GM19395 (cell line): ENCODE measurements around the gene MAPT.
"Not testable (repeated sequence)": the region's sequence is repeated elsewhere in the genome, so short reads cannot be mapped to it uniquely, and the experiment has no call there.

Experiments used
- ATAC-seq: cut with Tn5 transposase; IDR thresholded peaks from one replicate; pipeline ENCODE4 v1.9.1; 2021; ENCODE audit warnings: mild to moderate bottlenecking, moderate library complexity; ENCODE audit not compliant: unreplicated experiment

Gene MAPT

DNA sequence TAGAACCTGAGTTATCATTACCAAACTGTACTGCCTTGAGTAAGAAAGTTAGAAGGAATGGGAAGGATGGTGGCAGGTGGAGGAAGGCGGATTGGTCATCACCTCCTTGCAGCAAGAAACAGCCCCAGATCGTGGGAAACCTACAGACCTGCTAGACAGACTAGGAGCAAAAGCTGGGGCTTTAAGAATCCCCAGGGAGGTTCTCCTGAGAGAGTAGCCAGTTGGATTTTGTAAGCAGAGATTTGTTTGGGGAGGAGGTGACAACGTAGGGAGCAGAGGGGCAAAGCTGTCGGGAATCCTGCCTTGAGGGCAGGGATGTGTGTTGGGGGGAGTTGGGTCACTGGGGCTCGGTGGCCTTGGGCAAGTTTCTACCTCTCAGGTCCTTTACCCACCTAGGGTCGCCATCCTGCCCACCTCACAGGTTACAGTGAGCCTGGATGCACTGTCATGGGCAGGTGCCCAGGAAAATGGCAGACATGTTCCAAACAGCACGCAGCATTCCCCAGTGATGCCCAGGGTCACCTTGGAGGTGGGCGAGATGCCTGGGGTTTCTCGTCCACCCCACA, 55.5 kb downstream of the MAPT start:
- ATAC-seq, result no peak

DNA sequence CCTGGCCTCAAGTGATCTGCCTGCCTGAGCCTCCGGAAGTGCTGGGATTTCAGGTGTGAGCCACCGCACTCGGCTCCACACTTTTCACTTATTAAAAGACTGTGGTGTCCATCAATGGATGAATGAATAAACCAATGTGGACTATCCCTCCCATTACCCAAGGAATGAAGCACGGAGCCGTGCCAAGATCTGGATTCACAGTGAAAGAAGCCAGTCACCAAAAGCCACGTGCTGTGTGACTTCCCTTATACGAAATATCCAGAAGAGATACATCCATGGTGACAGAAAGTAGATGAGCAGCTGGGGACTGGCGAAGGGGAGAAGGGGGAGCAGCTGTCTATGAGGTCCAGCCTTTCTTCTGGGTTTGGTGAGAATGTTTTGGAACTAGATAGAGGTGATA, 56.5 kb downstream of the MAPT start:
- no peak for ATAC-seq

DNA sequence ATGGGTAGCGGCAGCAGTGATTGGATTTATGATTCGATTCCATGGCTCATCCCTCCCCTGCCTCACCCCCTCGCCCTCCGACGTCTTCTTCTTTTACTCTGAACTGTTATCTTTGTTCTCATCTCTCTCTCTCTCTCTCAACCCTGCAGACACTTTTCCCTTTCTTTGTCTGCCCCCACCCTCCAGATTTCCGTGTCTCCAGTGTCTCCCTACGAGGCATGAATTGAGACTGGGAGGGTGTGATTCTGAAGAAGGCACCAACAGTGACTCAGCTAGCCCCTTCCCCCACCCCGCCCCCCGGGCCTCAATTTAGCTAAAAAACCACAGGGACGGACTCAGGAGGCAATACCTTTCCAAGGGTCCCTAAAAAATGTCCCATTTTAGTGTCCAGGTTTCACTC, 57.0 kb downstream of the MAPT start:
- ATAC-seq, result no peak

- no peak for ATAC-seq
These were observed 57.6 kb downstream of the MAPT start for GRCh38 chr17:45951941-45952340.

GRCh38 chr17:45952814-45953320, 58.5 kb downstream of the MAPT start:
- no peak for ATAC-seq

GRCh38 chr17:45953561-45953960, 59.2 kb downstream of the MAPT start:
- no peak for ATAC-seq

DNA sequence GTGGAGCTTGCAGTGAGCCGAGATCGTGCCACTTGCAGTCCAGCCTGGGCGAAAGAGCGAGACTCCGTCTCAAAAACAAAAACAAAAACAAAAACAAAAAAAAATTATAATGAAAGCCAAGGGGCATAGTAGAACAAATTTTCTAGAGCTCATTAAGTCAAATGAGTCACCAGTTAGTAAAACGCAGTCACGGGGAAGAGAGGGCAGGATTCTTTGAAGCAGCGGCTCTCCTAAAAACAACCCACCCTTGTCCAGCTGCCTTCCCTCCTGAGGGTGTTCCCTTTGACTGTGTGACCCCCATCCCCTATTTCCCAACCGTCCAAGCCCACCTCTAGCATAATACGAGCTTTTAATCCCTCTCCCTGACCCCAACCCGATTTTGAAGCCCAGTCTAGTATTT, 60.6 kb downstream of the MAPT start:
- ATAC-seq, result no peak

DNA sequence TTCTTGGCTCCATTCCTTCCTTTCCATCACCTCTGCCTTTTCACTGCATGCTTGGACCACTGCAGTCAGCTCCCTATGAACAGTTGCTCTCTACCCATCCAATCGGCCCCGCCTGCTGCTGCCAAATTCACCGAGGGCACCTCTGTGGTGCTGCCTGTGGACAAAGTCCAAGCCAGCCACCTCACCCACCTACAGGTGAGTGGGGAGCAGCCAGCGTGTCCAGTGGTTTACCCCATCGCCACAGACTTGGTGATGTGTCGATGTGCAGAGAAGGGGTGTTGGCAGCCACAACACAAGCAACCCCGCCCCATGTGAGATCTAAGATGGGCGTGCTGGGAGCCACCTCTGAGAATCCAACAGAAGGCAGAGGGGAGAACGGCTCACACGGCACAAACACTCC, 61.0 kb downstream of the MAPT start:
- no peak for ATAC-seq

DNA sequence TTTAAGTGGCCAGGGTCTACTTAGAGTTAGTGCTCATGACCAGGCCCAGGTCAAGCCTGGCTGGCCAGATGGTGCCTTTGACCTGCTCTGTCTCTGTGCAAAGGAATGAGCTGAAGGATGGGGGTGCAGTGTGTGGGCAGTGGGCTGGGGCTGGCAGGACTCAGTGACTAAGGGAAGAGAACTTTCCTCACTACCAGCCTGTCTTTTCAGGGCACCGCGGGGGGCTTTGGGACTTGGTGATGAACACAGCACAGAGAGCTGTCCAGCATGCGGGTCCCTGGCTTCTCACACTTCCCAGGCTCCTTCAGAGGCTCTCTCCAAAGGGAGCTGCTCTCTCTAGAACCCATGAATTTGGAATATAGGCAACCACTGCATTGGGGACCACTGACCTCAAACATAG, 61.7 kb downstream of the MAPT start:
- ATAC-seq, result no peak

GRCh38 chr17:45956746-45957145, 62.4 kb downstream of the MAPT start:
- ATAC-seq, result not testable (repeated sequence)

DNA sequence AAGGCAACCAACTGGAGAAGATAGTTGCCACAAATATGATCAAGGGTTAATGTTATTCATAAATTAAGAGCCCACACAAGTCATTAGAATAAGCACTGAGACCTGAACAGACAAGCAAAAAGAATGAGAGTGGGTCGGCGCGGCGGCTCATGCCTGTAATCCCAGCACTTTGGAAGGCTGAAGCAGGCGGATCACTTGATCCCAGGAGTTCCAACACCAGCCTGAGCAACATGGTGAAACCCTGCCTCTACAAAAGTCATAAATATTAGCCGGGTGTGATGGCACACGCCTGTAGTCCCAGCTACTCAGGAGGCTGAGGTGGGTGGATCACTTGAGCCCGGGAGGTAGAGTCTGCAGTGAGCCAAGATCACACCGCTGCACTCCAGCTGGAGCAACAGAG, 64.0 kb downstream of the MAPT start:
- ATAC-seq, result no peak

- no peak for ATAC-seq
These were observed 64.8 kb downstream of the MAPT start for GRCh38 chr17:45958994-45959665.

- no peak for ATAC-seq
These were observed 66.0 kb downstream of the MAPT start for GRCh38 chr17:45960311-45960710.

DNA sequence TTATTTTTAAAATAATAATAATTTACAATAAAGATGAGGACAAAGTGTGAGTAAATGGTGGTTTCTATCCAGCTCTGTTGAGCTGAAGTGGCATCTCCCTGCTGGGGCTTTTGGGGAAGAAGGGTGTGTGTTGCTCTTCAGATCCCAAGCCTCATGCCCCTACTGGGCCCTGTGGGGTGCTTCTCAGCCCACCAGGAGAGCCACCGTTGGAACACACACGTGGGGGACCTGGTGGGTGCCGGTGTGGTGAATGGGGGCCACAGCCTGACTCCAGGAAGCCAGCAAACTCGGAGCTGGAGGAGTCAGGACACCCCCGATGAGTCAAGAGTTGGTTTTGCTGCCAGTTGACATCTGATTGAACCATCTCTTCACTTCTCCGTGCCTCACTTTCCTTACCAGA, 66.9 kb downstream of the MAPT start:
- no peak for ATAC-seq

- ATAC-seq, result no peak
These were observed 68.0 kb downstream of the MAPT start for GRCh38 chr17:45962221-45962972.

DNA sequence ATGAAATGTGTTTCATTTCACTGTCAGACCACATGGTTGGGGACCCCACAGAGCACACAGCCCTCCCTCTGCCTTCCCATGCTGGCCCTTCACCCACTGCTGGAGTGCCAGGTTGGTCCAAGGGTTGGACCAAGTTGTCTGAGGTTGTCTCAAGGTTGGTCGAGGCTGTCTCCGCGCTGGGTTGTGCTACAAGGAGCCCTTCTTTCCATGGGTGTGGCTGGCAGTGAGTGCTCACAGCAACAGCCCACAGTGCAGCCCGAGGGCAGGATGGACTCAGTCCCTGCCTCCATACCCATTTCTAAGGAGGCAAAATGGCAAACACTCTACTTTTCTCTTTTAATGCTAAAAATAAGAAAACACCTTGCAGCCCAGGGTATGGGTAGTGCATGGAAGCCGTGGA, 68.9 kb downstream of the MAPT start:
- no peak for ATAC-seq

- ATAC-seq, result no peak
These were observed 69.5 kb downstream of the MAPT start for GRCh38 chr17:45963889-45964288.

DNA sequence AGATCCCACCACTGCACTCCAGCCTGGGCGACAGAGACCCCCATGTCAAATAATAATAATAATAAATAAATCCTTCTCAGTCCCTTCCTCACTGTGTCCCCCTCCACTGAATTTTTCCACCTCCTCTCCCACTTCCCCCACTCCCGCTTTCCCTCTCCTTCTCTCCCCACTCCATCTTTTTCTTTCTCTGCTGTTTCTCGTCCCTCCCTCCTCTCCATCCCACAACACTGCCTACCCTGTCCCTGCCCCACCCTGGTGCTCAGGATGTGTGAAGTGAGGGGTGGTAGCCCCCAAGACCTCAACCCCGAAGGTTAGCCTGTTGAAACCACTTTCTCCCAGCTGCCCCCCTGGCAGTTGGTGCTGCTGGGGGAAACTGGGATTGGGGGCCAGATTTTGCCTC, 70.3 kb downstream of the MAPT start:
- no peak for ATAC-seq

DNA sequence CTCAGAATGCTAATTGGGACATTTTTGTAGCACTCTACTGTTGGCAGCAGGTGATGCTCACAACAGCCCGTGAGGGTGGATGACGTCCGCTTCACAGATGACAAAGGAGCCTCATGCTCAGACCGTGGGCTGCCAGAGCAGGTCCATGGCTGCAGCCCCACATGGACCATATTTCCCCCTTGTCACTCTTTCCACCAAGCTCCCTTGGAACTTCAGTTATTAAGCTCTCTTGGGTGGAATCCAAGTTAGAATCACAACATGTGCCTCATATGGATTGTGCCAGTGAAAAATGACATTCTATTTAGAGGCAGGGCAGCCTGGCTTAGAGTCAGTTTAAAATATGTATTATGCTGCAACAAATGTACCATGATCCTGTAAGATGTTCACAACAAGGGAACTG, 71.5 kb downstream of the MAPT start:
- no peak for ATAC-seq

DNA sequence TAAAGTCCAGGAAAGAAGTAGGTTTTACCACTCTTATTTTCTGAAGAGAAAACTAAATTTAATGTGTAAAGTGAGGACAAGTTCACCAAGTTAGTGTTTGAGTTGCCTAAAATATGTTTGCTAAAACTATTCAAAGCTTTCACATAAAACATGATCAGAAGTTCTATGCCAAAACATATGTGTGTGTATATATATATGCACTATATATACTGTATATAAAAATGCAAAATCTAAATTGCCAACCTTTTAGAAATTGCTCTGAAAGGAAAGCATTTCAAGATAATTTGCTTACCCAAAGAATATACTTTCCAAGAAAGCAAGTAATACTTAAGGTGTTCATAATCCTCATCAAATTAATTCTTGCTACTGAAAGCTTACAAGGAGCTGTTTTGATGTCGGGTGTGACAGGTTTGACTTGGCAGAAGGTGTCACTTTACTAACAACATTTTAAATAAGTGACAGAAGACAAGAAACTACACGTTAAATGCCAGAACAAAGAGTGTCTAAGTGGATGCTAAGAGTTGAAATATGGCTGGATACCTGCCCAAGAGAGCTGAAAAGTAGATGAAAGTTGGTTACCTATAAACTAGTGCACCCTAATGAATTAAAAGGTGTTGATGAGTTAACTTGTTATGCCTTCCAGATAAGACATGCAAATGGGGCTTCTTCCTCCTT, 72.4 kb downstream of the MAPT start:
- ATAC-seq, result no peak

DNA sequence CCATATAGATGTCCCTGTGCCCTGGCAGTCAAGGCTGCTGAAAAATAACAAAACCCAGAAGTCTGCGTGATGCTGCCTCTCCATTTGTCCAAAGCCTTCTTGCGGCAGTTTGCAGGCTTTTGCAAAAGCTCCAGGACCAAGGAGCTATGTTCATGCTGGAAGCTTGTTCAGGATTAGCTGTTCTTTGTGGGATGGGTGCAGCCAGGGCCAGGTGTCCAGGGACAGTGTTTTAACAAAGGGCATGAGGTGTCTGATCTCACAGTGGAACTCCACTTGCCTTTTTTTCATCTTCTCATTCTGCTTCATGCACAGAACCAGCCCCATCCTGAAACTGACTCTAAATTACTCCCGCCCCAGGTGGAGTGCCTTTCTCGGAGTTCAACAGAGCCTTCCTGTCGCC, 73.0 kb downstream of the MAPT start:
- no peak for ATAC-seq

DNA sequence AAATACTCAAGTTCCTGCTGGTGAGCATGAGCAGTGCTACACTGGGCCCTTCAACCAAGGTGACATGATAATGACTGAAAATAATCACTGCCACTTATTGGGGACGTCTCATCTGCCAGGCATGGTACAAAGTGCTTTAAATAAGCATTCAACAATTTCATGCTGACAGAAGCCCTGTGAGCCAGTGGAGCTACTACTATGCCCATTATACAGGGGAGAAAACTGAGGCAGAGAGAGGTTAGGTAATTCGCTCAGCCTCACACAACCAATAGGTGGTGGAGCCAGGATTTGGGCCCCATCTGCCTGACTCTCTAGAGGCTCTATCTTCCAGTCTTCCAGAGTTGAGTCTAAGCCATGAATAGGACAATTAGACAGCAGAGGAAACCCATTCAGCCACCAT, 74.4 kb downstream of the MAPT start:
- no peak for ATAC-seq
